HG02870 (cell line): ENCODE data around the gene CUX1.
"Not testable (repeated sequence)": the region's sequence is repeated elsewhere in the genome, so short reads cannot be mapped to it uniquely, and the experiment has no call there.

ENCODE experiments used
- ATAC-seq: cut with Tn5 transposase; IDR thresholded peaks from one replicate; pipeline ENCODE4 v1.9.1; 2021; ENCODE audit warnings: mild to moderate bottlenecking, moderate library complexity; ENCODE audit not compliant: unreplicated experiment

CUX1 gene

GRCh38 chr7:102036958-102037357, 219.5 kb downstream of the CUX1 start:
- no peak for ATAC-seq

GRCh38 chr7:102039706-102040105, 222.3 kb downstream of the CUX1 start:
- ATAC-seq: no peak

GRCh38 chr7:102040569-102040968, 223.1 kb downstream of the CUX1 start:
- no peak for ATAC-seq

- ATAC-seq: no peak
Measured at GRCh38 chr7:102042016-102042656, 224.7 kb downstream of the CUX1 start.

GRCh38 chr7:102042796-102043195, 225.4 kb downstream of the CUX1 start:
- not testable (repeated sequence) for ATAC-seq

GRCh38 chr7:102044641-102044983, 227.2 kb downstream of the CUX1 start:
- no peak for ATAC-seq

GRCh38 chr7:102044984-102045673, 227.7 kb downstream of the CUX1 start:
- ATAC-seq: no peak

- ATAC-seq: no peak
Measured at GRCh38 chr7:102045681-102046372, 228.4 kb downstream of the CUX1 start.

GRCh38 chr7:102046373-102047117, 229.1 kb downstream of the CUX1 start:
- ATAC-seq: no peak

- ATAC-seq: no peak
Measured at GRCh38 chr7:102047167-102047566, 229.7 kb downstream of the CUX1 start.

- ATAC-seq: no peak
Measured at GRCh38 chr7:102049765-102050164, 232.3 kb downstream of the CUX1 start.

GRCh38 chr7:102050864-102051460, 233.5 kb downstream of the CUX1 start:
- ATAC-seq: no peak

GRCh38 chr7:102051736-102052135, 234.3 kb downstream of the CUX1 start:
- ATAC-seq: not testable (repeated sequence)

- no peak for ATAC-seq
Measured at GRCh38 chr7:102054158-102054557, 236.7 kb downstream of the CUX1 start.

GRCh38 chr7:102055181-102055976, 238.0 kb downstream of the CUX1 start:
- no peak for ATAC-seq

GRCh38 chr7:102059524-102059923, 242.1 kb downstream of the CUX1 start:
- no peak for ATAC-seq

GRCh38 chr7:102061354-102061945, 244.0 kb downstream of the CUX1 start:
- ATAC-seq: no peak

GRCh38 chr7:102061981-102062390, 244.6 kb downstream of the CUX1 start:
- peak; percentile 84 for ATAC-seq

GRCh38 chr7:102063690-102064180, 246.3 kb downstream of the CUX1 start:
- no peak for ATAC-seq
